Choroid plexus epithelial cell (primary cell): ENCODE measurements around the gene ESPN.

ENCODE experiments used
- DNase-seq: peaks from one replicate; pipeline ENCODE4 v3.0.0-alpha.2; 2010; ENCODE audit warnings: low read depth
- H3K4me3 ChIP-seq: 2 replicates; pipeline ENCODE4 v1.5.1; 2011; ENCODE audit warnings: low read depth, mild to moderate bottlenecking, control low read depth, low read length, moderate library complexity
- CTCF ChIP-seq: conservative IDR thresholded peaks from 2 replicates; pipeline ENCODE4 v1.5.1; 2011; ENCODE audit warnings: low read depth, mild to moderate bottlenecking, control low read depth, inconsistent platforms, low read length, moderate library complexity

The ESPN gene

DNA sequence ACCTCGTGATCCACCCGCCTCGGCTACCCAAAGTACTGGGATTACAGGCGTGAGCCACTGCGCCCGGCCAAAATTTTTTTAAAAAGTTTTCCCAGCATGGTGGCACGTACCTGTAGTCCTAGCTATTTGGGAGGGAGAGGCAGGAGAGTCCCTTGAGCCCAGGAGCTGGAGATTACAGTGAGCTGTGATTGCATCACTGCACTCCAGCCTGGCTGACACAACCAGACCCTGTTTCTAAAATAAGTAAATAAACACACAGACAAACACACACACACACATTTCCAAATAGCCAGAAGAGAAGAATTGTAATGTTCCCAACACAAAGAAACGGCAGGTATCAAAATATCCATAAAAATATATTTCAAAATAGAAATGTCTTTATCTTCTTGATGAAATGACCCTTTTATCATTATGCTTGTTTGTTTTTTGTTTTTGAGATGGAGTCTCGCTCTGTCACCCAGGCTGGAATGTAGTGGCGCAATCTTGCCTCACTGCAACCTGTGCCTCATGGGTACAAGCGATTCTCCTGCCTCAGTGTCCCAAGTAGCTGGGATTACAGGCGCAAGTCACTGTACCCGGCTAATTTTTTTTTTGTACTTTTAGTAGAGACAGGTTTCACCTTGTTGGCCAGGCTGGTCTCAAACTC, 14.2 kb upstream of the ESPN start:
- no peak for TF ChIP-seq CTCF
- DNase-seq = no peak
- H3K4me3 ChIP-seq = no peak overlapping the region

GRCh38 chr1:6412896-6413295, 11.7 kb upstream of the ESPN start:
- no peak overlapping the region for H3K4me3 ChIP-seq
- TF ChIP-seq CTCF = no peak
- no peak for DNase-seq

- DNase-seq = peak; percentile 65
- peak; percentile 76 for TF ChIP-seq CTCF
- no peak overlapping the region for H3K4me3 ChIP-seq
These were observed 10.1 kb upstream of the ESPN start for GRCh38 chr1:6414443-6414844.

DNA sequence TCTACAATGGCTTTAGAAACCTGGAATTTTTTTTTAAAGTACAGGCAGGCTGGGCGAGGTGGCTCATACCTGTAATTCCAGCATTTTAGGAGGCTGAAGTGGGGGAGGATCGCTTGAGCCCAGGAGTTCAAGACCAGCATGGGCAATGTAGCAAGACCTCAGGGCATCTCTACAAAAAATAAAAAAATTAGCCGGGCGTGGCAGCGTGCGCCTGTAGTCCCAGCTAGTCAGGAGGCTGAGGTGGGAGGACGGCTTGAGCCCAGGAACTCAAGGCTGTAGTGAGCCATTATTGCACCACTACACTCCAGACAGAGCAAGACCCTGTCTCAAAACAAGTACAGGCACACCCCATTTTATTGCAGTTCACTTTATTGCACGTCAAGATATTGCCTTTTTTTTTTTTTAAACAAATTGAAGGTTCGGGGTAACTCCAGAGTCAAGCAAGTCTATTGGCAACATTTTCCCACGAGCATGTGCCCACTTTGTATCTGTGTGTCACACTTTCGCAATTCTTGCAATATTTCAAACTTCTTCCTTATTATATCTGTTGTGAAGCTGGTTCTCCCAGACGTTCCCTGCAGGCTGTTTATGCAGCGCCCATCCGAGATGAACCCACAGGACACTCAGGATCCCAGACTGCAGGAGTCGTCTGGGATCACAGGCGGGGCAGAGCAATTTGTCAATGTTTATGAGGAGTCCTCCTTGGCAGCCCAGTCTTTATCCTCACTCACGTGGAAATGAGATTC, 9.5 kb upstream of the ESPN start:
- no peak for TF ChIP-seq CTCF
- DNase-seq = no peak
- H3K4me3 ChIP-seq = no peak overlapping the region

DNA sequence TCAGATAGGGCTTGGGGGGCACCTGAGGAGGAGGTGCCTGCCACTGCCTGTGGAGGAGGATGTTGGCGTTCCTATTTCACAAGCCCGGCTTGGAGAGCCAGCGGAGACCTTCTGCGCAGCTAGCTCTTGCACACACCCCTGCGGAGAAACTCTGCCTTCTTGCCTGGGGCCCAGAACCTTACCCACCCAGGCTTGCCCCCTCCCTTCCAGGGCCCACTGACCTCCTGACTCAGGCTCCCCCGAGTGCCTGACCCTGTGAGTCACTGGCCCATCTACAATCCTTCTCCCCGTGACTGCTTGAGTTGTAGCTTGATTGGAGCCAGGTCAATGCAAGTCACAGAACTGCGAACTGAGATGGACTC, 8.3 kb upstream of the ESPN start:
- no peak for DNase-seq
- TF ChIP-seq CTCF = no peak
- no peak overlapping the region for H3K4me3 ChIP-seq

- no peak for TF ChIP-seq CTCF
- DNase-seq = no peak
- no peak overlapping the region for H3K4me3 ChIP-seq
These were observed 7.7 kb upstream of the ESPN start for GRCh38 chr1:6416906-6417305.

- no peak overlapping the region for H3K4me3 ChIP-seq
- no peak for DNase-seq
- no peak for TF ChIP-seq CTCF
These were observed 6.5 kb upstream of the ESPN start for GRCh38 chr1:6417961-6418667.
